GM21717 (cell line): Measurements from ENCODE around the gene DLGAP4.

Experiments used
- ATAC-seq: cut with Tn5 transposase; IDR thresholded peaks from one replicate; pipeline ENCODE4 v1.9.1; 2021; ENCODE audit warnings: mild to moderate bottlenecking, moderate library complexity; ENCODE audit not compliant: unreplicated experiment

The DLGAP4 gene

GRCh38 chr20:36320261-36320897 is 14.2 kb downstream of the DLGAP4 start:
- ATAC-seq, result no peak

- ATAC-seq, result no peak
These were observed 15.0 kb downstream of the DLGAP4 start for GRCh38 chr20:36320898-36321695.

GRCh38 chr20:36322131-36322530 is 16.0 kb downstream of the DLGAP4 start:
- ATAC-seq, result no peak

- ATAC-seq, result no peak
These were observed 24.0 kb downstream of the DLGAP4 start for GRCh38 chr20:36330091-36330490.

- ATAC-seq, result no peak
These were observed 25.1 kb downstream of the DLGAP4 start for GRCh38 chr20:36331209-36331608.

- ATAC-seq, result no peak
These were observed 27.7 kb downstream of the DLGAP4 start for GRCh38 chr20:36333841-36334240.

- ATAC-seq, result no peak
These were observed 28.4 kb downstream of the DLGAP4 start for GRCh38 chr20:36334281-36335205.

GRCh38 chr20:36335206-36335870 is 29.2 kb downstream of the DLGAP4 start:
- ATAC-seq, result no peak

- ATAC-seq, result no peak
These were observed 30.1 kb downstream of the DLGAP4 start for GRCh38 chr20:36336204-36336603.

- ATAC-seq, result no peak
These were observed 31.0 kb downstream of the DLGAP4 start for GRCh38 chr20:36336954-36337704.

- ATAC-seq, result no peak
These were observed 31.7 kb downstream of the DLGAP4 start for GRCh38 chr20:36337886-36338285.

GRCh38 chr20:36339646-36340592 is 33.8 kb downstream of the DLGAP4 start:
- no peak for ATAC-seq

- ATAC-seq, result no peak
These were observed 34.5 kb downstream of the DLGAP4 start for GRCh38 chr20:36340593-36340990.

GRCh38 chr20:36341331-36342020 is 35.3 kb downstream of the DLGAP4 start:
- no peak for ATAC-seq

- ATAC-seq, result no peak
These were observed 36.4 kb downstream of the DLGAP4 start for GRCh38 chr20:36342331-36343120.

- ATAC-seq, result no peak
These were observed 37.5 kb downstream of the DLGAP4 start for GRCh38 chr20:36343641-36344040.

GRCh38 chr20:36344517-36345132 is 38.5 kb downstream of the DLGAP4 start:
- no peak for ATAC-seq
